GM10266 (cell line): Measurements from ENCODE around the gene MTNR1A.

ENCODE experiments used
- DNase-seq: peaks from one replicate; pipeline ENCODE4 v3.0.0; 2012; ENCODE audit errors: extremely low spot score
- CTCF ChIP-seq: IDR thresholded peaks from 2 replicates; pipeline ENCODE4 v1.5.1; 2012; ENCODE audit warnings: mild to moderate bottlenecking, low read depth; ENCODE audit not compliant: control insufficient read depth, insufficient read depth; ENCODE audit errors: missing control alignments

The MTNR1A gene

GRCh38 chr4:186586205-186586604 lies 30.8 kb upstream of the MTNR1A start:
- no peak for TF ChIP-seq CTCF
- no peak for DNase-seq

- TF ChIP-seq CTCF: no peak
- no peak for DNase-seq
Observed at GRCh38 chr4:186584912-186585311, 29.5 kb upstream of the MTNR1A start.

GRCh38 chr4:186581421-186581820 lies 26.1 kb upstream of the MTNR1A start:
- no peak for DNase-seq
- TF ChIP-seq CTCF: no peak

GRCh38 chr4:186580669-186581068 lies 25.3 kb upstream of the MTNR1A start:
- DNase-seq: no peak
- no peak for TF ChIP-seq CTCF

GRCh38 chr4:186570193-186570996 lies 15.0 kb upstream of the MTNR1A start:
- no peak for TF ChIP-seq CTCF
- no peak for DNase-seq

GRCh38 chr4:186569533-186570192 lies 14.3 kb upstream of the MTNR1A start:
- DNase-seq: no peak
- no peak for TF ChIP-seq CTCF

GRCh38 chr4:186566068-186566467 lies 10.7 kb upstream of the MTNR1A start:
- TF ChIP-seq CTCF: no peak
- no peak for DNase-seq
